NCI-H1694 (cell line): ENCODE data around the gene C1orf159.

ENCODE experiments used
- DNase-seq: peaks from one replicate; lab custom pipeline; 2025; lab: John Stamatoyannopoulos, UW

C1orf159 gene

DNA sequence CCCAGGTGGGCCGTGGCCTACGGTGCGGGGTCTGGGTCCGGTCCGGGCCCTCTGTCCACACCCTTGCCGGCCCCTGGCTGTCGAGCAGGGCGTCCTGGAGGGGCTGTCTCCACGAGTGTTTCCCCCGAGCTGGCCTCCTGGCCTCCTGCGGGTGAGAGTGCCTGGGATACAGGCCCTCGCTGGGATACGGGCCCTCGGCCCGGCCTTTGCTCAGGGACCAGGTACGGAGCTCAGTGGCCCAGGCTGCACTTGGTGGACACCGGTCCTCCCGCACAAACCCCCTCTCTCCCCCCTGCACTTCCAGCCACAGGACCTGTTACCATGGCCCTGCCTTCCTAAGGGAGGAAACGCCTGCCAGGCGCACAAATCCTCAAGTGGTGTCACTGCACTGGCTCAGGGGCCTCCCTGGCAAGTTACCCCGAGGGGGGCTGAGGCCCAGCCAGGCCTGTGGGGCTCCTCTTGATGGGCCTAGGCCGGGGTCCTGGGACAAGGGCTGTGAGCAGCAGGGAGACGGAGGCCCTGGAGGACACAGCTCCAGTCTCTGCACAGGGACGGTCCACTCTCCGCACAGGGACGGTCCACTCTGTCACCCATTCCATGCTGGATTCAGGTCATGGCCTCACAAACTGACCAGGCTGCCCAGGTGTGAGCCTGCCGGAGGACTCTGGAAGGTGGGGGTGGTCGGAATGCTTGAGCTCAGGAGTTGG, 23.6 kb downstream of the C1orf159 start:
- no peak for DNase-seq

DNA sequence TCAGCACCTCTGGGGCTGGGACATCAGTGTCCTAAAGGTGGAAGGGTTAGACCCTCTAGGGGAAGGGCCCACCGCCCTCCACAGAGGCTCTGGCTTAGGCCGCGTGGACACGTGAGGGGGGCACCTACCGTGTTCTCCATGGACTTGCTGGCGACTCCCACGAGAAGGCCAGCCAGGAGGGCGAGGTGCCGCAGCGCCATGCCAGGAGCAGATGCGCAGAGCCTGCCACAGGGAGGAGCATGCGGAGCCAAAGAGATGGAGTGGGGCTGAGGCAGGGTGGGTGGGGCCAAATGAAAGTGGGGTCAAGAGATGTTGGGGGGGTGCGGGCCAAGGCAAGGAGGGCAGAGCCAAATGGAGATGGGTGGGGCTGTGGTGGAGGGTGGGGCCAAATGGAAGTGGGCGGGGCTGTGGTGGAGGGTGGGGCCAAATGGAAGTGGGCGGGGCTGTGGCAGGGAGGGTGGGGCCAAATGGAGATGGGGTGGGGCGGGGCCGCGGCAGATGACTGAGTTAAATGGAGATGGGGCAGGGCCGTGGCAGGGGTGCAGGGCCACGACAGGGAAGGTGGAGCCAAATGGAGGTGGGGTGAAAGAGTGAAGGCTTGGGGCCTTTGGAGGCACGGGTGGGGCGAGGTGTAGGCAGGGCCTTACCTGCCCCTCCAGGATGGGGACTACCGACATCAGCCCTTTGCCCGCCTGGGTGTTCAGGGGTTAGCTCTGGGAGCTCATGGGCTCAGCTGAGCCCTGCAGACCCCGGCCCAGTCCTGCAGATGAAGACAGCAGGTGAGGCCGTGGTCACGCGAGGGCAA, 24.3 kb downstream of the C1orf159 start:
- DNase-seq, result no peak

DNA sequence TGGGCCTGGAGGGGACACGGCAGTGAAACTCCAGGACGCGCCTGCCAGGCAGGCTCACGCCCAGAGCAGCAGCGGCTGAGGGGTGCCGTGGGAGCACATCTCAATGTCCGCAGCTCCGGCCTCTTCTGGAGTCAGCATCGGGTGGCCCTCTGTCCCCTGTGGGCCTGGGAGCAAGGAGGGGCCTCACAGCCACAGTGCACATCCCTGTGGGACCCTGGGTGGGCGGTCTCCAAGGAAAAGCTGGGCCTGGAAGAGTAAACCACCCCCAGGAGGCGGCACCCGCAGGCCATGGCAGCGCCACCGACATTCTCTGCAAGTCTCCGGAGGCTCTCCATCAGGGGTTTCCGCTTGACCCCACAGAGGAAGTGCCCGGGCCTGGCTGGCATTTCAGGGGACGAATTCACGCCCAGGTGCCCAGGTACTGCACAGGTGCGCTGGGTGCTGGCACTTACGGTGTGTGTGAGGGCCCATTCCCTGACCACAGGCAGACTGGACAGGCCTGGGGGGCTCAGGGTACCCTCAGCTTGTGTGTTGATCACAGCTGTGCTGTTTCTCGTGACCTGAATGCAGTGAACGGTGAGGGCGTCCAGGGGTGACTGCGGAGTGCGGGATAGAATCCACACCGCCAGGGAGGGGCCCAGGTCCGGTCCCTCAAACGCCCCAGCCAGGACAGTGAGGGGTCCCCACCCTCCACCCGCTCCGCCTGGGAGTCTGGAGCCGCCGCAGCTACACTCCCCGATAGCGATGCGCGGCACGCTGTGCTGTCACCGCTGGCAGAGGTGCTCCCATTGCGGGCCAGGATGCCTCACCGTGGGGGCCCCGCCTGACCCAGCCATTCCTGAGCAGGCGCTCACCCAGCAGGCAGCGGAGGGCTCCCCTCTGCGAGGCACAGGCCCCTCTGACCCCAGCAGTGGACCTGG, 25.2 kb downstream of the C1orf159 start:
- no peak for DNase-seq

DNA sequence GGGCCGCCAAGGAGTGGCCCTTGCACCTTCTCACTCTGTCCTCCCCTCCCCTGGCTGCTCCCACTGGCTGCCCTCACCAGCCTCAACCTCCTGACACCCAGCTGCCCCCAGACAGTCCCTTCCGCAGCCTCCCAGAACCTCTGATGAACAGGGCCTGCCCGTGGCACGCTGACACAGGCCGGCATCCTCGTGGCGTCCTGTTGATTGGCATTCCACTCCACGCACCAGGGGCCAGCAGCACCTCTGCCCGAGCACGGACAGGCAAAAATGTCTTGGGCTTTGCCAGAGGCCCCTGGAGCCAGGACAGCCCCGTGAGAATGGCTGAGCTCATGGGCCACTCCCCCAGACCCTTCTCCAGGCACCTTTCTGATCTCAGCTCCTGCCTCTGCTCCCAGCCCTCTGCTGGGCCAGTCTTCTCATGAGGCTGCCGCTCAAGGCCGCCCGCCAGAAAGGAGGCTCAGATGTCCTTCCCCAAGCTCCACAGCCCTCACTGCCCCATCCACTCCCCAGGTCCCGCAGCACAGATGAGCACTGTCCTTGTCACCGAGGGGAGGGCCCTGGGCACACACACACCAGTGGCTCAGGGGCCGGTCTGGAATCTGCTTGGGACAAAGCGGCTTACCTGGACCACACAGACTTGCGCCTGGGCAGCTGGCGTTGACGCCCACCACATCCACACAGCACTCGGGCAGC, 26.0 kb downstream of the C1orf159 start:
- DNase-seq, result no peak

DNA sequence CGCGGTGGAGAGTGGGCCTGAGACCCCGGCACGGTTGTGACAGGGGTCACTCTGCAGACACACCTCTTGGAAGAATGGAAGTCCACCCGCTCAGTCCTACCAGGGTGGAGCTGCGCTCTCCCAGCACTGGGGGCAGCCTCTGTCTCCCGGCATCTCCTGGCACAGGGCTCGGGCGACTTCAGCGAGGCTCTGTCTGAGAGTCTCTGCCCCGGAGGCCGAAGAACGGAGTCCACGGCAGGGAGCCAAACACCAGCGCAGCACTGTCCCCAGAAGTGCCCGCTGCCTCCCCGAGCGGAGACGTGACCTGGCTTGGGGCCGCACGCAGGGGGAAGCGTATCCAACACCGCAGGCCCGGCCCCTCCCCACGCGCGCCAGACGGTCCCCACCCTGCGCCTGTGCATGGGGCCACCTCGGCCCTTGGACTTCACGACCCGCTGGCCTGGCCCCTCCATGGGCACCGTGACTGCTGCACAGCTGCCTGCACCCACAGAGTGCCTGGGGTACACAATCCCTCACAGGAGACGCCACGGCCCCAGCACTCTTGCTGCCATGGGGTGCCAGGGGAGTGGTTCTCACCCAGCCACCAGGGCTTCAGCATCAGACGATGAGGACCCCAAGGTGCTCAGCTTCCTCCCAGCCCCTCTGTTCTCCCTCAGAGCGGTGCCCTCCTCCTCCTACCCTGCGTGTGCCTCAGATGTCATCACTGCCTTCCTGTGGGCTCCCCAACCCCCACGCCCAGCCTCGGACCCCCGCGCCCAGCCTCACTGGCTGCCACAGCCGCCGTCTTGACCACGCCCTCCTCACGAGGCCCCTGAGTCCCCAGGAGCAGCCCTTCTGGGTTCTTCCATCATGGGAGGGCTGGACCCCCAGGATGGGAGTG, 26.8 kb downstream of the C1orf159 start:
- DNase-seq, result no peak

DNA sequence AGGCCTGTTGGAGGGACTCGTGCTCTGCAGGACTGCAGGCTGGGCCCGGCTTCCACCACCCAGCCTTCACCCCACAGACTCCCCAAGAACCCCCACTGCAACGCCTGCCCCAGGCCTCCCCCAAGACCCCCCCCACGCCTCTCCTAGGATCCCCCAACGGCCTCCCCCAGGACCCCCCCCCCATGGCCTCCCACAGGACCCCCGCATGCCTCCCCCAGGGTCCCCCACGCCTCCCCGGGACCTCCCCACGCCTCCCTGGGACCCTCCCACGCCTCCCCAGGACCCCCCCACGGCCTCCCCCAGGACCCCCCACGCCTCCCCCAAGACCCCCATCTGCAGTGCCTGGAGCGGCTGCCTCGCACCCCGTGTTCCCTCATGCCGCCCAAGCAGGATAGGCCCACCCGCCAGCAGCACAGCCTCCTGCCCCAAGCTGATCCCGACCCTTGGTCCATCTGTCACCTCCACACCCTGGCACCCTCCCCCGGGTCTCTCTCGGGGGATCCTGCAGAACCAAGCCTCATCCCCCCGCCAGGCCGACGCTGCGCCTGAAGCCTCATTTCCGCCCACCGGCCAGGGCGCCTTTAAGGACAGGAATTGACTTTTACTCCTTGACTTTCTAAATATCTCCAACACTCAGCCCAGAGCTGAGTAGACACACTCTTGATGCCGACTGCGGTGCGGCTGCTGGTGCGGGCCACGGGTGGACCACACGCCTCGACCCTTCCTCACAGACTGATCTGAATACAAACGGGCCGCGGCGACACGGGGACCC, 27.7 kb downstream of the C1orf159 start:
- DNase-seq, result no peak

DNA sequence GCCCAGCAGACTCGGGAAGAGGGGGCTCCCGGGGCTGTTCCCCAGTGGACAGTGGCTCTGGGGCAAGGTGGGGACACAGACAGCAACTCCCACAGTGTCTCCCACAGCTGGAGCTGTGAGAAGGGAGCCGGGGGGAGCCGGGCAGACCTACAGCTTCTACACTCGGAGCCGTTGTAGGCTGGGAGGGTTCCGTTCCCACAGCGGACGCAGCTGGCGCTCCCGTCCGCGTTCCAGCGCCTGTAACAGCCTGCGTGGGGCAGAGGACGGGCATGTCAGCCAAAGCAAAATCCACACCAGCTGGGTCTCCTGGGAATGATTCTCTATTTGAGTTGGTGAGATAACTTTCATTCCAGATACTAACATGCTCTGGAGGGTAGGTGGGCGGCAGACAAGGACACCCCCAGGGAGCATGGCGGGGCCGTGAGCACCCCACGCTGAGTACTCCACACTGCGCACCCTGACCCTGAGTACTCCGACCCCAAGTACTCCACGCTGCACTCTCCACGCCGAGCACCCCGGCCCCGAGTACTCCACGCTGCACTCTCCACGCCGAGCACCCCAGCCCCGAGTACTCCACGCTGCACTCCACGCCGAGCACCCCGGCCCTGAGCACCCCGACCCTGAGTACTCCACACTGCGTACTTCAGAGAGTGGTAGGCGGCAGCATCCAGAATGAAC, 28.4 kb downstream of the C1orf159 start:
- DNase-seq, result no peak

DNA sequence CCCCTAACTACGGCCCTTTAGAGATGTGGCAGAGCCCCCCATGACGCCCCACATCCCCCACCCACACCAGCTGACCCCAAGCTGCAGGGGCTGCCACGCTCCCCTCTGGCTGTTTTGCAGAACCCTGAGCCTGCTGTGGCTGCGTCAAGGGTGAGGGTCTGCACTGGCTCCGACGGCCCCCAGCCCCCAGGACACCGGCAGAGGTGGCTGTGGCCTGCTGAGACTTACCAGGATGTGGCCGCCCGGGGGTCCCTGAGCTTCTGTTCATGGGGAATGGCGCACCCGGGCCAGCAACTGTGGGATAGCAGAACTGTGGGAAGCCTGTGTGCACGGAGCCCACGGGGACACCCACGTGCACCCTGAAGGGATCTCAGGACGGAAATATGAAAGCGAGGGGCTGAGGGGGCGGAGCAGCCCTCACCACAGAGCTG, 29.0 kb downstream of the C1orf159 start:
- DNase-seq, result no peak

DNA sequence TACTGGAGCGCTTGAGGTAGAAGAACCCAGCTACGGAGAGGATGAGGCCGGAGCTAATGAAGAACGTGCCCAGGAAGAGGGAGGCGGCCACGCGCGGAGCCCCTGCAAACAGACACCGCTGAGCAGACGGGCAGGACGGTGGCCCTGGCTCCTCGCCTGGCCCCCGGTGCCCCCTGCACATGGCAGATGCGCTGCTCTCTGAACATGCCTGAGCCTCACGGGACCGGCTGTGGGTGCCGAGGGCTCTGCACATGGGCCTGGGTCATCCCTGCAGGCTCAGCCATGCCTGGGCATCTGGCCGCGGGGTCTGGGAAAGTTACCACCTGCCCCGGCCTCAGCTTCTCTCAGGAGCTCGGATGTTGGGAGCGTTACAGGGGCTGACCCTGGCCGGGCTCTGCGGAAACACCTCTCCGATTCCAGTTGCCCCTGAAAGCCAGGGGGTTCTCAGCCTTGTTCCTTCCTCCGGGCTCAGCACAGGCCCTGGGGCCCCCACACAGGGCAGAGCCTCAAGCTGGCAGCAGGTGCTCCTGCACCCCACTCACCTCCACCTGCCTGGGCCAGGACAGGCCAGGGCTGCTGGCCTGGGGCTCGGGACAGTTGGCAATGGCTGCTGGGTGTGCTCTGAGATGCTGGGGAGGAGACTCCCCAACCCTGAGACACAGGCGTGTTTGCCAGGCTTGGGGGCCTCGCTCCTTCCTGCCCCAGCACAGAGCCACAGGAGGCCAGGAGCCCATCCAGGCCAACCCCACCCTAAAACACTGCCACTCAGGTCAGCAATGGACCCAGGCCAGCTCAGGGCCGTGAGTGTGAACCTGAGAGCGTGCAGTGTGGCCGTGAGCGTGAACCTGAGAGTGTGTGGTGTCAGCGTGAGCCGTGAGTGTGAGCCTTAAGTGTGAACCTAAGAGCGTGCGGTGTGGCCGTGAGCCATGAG, 29.7 kb downstream of the C1orf159 start:
- DNase-seq, result no peak

DNA sequence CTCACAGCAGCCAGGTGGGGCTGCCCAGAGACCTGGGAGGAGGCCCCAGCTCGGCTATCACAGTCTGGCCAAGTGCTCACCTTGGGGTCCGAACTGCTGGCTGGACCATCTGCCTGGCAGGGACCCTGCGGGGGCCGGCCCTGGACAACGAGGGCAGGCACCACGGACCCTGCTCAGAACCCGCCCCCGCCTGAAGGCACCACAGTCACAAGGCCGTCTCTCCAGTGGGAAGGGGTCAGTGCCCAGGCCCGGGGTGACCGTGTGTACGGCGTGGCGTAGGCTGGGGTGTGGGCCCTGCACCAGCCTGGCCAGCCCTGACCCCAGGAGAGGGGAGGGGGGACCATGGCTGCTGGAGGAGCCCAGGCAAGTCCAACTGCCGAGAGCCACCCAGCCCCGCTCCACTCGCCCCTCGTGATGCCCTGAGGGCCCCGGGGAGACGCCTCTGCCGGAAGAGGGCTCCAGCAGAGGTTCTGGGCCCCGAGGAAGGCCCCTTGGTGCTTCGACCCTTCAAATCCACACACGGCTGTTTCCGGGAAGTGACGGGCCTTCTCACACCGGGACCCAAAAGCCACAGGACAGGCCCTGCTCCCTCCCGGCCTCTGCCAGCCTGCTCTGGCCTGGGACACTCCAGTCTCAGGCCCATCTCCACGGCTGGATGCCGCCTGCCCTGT, 30.6 kb downstream of the C1orf159 start:
- DNase-seq, result no peak

DNA sequence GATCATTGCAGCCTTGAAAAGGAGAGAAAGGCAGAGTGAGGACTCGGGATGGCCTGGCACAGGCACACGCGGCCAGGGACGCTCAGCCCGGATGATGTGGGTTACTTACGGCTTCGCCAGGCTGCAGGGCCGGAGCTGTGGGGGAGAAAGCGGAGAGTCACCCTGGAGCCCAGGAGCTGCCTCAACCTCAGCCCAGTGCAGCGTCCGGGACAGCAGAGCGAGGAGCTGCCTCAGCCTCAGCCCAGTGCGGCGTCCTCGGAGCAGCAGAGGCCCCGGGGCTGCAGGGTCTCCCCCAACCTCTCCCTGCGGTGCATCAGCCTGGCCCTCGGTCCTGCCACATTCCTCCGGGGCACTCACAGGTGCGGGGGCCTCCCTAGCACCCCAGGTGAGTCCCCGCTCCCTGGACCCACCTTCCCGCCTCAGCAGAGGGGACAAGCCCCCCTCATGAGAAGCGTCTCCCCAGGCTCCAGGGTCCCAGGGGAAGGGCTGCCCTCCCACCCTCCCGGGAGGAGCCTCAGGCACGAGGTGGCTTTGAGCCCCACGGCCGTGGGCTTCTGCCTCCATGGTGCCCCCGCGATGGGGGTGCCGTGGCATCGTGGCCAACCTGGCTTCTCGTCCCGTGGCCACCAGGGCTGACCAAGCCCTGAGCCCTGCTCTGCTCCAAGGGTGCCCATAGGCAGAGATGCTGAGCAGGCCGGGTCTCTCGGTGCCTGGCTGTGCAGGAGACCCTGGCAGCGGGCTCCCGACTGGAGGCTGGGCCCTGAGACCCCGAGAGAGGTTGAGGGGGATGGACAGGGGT, 31.3 kb downstream of the C1orf159 start:
- no peak for DNase-seq

DNA sequence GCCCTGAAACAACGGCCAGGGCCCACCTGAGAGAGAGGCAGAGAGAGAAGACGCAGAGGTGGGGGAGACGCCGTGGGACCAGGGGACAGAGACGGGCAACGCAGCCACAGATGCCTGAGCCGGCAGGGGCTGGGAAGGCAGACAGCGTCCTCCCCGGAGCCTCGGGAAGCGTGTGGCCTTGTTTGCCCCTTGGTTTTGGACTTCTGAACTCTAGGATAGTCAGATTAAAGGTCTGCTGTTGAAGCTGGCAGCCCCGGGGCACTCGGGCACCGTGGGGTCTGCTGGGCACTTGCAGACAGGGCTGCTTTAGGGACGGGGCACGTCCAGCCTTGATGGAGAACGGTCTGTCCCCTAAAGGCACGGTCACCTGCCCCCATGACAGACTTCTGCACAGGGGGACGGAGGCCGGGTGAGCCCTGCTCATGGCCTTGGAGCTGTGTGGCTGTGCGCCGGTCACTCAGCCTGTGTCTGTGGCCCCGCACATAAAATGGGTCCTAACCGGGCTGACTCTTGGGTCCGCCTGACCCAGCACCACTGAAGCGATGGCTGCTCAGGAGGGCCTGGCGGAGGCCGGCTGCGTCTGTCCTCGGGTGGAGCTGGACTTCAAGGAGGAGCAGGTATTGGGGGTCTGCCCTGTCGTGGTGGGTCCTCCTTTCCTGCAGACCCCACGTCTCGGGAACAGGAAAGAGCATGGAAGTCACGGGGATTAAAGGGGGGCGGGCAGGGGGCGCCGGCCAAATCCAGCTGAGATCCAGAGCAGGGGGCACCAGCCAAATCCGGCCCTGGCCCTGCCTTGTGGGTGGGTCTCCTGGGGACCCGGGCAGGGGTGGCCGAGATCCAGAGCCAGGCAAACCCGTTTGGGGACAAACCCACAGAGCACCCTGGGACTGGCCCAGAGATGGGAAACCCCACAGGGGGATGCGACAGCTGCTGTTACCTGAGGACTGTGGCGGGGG, 32.2 kb downstream of the C1orf159 start:
- no peak for DNase-seq

DNA sequence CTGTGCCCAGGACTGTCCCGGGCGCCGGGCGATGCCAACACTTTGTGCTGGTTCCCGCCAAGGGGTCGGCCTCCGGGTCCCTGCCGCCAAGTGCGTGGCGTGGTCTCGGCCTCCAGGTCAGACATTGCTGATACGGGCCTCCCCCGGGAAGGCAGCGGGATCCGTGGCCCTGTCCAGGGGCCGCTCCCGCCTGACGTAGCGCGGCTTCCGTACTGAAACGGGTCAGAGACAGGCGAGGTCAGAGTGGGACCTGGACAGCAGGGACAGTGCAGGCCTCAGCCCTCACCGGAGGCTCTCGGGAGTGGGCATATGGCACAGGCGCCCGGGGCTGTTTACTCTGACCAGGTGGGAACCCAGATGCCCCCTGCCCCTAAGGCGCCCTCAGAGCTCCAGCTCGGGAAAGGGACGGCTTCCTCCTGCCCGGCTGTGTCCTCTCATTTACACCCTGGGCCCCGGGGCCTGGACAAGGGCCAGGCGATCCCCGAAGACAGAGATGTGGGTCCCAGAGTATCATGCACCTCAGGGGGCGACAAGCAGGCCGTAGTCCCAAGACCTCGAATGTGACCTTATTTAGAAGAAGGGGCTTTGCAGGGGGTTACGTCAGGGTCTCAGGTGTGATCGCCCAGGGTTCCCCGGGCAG, 33.0 kb downstream of the C1orf159 start:
- DNase-seq, result no peak

DNA sequence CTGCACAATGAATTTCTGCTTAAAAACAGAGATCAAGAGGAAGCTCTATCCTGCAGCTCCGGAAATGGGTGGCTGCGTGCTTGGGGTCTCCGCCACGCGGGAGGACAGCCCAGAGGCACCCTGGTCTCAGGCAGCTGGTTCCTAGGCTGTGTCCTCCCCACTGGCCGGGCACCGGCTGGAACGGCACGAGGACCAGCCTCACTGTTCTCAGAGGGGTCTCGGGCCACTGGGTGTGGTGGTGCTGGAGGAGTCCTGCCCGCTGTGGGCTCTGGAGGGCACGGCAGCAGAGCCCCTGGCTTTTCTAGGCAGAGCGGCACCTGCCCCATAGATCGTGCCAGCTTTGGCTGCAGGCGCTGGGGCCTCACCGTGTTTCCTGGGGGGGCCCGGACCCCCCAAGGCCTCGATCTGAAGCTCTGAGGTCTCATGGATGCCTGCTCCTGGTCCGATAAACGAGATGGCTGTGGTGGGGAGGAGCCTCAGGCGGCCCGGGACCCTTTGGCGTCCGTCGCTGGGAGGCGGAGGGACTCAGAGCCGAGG, 33.6 kb downstream of the C1orf159 start:
- DNase-seq, result no peak
